GOT3 (cell line): Measurements from ENCODE around the gene HHLA2.
"Not testable (repeated sequence)": the region's sequence is repeated elsewhere in the genome, so short reads cannot be mapped to it uniquely, and the experiment has no call there.

ENCODE experiments used
- DNase-seq: peaks from one replicate; lab custom pipeline; 2025; ENCODE audit warnings: mixed read lengths; lab: John Stamatoyannopoulos, UW

HHLA2 gene, protein sequence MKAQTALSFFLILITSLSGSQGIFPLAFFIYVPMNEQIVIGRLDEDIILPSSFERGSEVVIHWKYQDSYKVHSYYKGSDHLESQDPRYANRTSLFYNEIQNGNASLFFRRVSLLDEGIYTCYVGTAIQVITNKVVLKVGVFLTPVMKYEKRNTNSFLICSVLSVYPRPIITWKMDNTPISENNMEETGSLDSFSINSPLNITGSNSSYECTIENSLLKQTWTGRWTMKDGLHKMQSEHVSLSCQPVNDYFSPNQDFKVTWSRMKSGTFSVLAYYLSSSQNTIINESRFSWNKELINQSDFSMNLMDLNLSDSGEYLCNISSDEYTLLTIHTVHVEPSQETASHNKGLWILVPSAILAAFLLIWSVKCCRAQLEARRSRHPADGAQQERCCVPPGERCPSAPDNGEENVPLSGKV

DNA sequence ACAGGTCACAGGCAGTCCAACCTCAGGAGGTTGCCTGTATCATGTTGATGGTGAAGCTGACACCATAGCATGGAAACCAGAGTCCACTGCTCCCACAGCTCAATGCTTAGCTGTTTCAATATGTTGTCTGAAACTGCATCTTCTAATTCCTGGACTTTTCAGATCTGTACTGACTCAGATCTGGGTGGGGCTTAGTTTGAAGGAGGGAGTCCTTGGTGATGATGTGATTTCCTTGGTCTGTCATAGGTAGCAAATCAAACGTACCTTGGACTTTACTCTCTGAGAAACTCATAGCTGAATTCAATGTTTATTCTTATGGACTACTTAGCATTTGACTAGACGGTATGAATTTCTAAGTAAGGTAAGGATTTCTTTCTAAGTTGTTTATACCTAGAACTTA is at the start of gene HHLA2:
Gene HHLA2 (plus strand): TSS at position 310 of the 400 bp plus-strand sequence. CDS start 55,266 bp downstream, outside the sequence.
- no peak for DNase-seq

DNA sequence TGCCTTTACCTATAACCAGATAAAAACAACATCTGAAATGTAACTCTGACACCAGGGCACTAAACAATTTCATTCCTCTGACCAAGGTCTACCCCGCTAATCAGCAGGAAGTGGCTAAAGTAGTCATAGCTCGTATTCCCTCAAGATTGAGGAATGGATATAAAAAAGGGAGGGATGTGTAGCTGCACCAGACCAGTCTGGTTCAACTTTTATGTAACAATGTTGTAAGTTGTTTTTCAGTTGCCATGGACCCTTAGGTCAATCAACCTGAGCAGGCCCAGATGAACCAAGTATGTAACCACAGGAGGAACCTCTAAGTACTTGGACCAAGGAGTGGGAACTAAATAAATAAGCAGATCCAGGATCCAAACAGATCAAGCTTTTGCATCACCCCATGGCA is 45.7 kb upstream of the HHLA2 start:
- no peak for DNase-seq

GRCh38 chr3:108251265-108251664 is 45.1 kb upstream of the HHLA2 start:
- no peak for DNase-seq

DNA sequence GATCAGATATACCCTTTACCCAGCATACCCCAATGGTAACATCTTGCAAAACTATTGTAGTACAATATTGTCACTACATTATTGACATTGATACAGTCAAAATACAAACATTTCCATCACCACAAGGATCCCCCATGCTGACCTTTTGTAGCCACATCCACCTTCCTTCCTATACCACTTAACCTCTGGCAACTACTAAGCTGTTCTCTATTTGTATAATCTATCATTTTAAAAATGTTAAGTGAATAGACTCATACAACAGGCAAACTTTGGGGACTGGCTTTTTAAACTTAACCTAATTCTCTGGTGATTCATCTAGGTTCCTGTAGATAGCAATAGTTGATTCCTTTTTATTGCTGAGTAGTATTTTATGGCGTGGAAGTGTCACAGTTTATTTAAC is 44.5 kb upstream of the HHLA2 start:
- no peak for DNase-seq

GRCh38 chr3:108255131-108255530 is 41.2 kb upstream of the HHLA2 start:
- DNase-seq: no peak

DNA sequence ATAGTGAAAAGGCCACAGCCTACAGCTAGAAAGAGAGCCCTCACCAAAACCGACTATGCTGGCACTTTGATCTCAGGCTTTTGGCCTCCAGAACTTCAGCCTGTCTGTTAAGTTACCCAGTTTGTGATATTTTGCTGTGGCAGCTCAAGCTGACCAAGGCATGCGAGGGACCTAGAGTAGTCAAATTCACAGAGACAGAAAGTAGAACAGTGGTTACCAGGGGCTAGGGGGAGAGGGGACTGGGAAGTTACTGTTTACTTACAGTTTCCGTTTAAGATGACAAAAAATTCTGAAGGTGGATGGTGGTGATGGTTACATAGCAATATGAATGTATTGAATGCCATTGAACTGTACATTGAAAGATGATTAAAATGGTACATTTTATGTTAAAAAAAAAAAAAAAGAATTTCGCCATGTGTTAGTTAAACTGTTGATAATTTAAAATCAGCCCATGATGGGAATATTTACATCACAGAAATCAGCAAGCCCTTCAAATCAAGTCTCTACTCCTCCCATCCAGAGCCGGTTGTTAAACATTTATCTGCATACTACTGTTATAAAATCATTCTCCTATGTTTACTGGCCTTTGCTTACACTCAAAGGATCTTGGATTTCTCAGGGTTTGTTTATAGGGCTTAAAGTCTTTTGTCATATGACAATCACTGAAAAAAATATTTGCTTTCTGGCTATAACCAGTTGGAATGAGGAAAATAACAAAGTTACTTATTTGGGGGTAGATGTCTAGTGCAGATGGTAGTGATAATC is 31.6 kb upstream of the HHLA2 start:
- not testable (repeated sequence) for DNase-seq

GRCh38 chr3:108268235-108268634 is 28.1 kb upstream of the HHLA2 start:
- DNase-seq: not testable (repeated sequence)

DNA sequence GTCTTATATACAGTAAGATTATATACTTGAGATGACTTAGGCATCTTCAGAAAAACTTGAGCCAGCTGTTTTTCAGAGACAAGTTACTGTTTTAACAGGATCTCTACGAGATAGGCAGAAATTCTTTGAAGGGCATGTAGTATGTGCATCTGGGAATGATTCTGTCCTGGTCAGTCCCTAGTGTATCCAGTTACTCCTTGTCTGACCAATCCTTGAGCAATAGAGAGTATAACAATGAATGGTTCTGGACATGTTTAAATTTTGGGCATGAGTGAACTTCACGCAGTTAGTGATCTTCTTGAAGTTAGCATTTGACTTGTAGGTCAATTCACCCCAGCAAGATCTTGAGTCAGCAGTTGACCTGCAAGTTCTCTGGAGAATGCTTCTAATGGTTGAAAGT is 24.7 kb upstream of the HHLA2 start:
- no peak for DNase-seq

- not testable (repeated sequence) for DNase-seq
These were observed 17.3 kb upstream of the HHLA2 start for GRCh38 chr3:108279066-108279465.

- DNase-seq: no peak
These were observed 15.9 kb upstream of the HHLA2 start for GRCh38 chr3:108280476-108280875.

GRCh38 chr3:108281670-108282069 is 14.7 kb upstream of the HHLA2 start:
- DNase-seq: no peak

GRCh38 chr3:108283006-108283405 is 13.3 kb upstream of the HHLA2 start:
- no peak for DNase-seq

DNA sequence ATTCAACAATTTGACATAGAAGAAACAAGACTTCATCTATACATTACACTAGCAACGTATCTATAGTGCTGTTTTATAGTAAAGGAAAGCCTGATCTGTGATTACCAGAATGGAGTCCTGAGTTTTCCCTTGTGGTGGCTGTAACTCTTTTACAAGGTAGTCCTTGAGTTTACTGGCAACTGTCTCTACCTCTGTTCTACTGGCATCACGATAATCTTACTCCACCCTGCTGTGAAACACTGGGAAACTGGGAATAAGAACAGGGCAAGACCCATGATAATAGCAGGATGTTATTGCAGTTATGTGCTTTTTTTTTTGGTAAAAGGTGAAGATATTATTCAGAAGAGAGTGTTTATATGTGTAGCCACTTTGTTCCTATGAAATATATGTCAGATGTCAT is 12.4 kb upstream of the HHLA2 start:
- DNase-seq: no peak

DNA sequence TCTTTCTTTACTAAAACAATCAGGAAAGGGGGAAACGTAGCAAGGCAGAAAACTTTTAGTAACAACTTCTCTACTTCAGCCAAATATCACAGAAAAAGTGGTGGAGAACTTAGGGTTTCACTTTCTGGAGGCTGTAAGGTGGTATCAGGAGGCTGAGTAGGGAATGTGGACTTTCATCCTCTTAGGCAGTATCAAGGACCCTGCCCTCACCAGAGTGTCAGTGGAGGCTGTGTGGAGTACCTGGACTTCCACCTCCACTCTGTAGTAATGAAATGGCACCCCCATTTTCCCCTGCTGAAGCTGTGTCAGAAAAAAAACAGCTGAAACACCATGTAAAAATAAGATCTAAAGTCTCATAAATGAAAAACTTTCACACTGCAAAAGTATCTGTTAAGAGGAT is 11.2 kb upstream of the HHLA2 start:
- DNase-seq: no peak

GRCh38 chr3:108287146-108287545 is 9.2 kb upstream of the HHLA2 start:
- DNase-seq: no peak

GRCh38 chr3:108288193-108288592 is 8.2 kb upstream of the HHLA2 start:
- not testable (repeated sequence) for DNase-seq

GRCh38 chr3:108289159-108289558 is 7.2 kb upstream of the HHLA2 start:
- DNase-seq: no peak

GRCh38 chr3:108292450-108292849 is 3.9 kb upstream of the HHLA2 start:
- DNase-seq: no peak

DNA sequence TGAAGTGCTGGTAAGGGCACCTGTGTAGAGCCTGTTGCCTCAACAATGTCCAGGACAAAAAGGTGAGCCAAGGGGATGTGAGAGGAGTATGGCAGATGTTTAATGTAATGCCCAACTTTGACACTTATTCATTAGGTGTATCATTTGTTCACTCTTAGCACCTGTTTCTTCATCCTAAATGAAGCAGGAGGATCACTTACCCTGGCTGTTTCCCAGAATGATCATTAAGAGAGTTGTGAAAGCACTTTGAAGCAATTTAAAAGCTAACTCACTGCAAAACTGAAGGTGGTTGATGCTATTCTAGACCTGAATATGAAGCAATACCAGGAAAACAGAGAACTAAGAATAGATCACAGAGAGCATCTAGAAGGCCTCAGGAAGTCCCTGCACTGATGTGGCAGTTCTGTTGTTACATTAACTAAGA is 3.4 kb upstream of the HHLA2 start:
- DNase-seq: no peak

- DNase-seq: no peak
These were observed 2.5 kb upstream of the HHLA2 start for GRCh38 chr3:108293858-108294257.

- no peak for DNase-seq
These were observed 750 bp upstream of the HHLA2 start for GRCh38 chr3:108295421-108296175.

- no peak for DNase-seq
These were observed 1.3 kb downstream of the HHLA2 start for GRCh38 chr3:108297647-108298046.
